Ascending aorta (tissue), 2 donors: Measurements from ENCODE around the gene MAP3K14. TPM values are rescaled to one million over a fixed set of nuclear protein-coding genes. Genes with fewer than 3 reads are reported as not detected.

ENCODE experiments used
- DNase-seq, 2 donors: peaks; one replicate each; pipeline ENCODE4 v3.0.0-alpha.2; 2019; ENCODE audit warnings: low spot score in 2 of 2
- H3K27ac ChIP-seq, 2 donors: fragments of 200-600 bp; sonication (generic); one replicate each; pipeline ENCODE4 v1.5.1; 2016 to 2017; ENCODE audit warnings: mild to moderate bottlenecking in 1 of 2
- H3K27me3 ChIP-seq: fragments of 200-600 bp; sonication (generic); one replicate; pipeline ENCODE4 v1.5.1; 2017
- H3K36me3 ChIP-seq, 2 donors: fragments of 200-600 bp; sonication (generic); one replicate each; pipeline ENCODE4 v1.5.1; 2016
- H3K4me1 ChIP-seq, 2 donors: fragments of 200-600 bp; sonication (generic); one replicate each; pipeline ENCODE4 v1.5.1; 2016 to 2017; ENCODE audit warnings: mild to moderate bottlenecking in 1 of 2
- H3K4me3 ChIP-seq, 2 donors: fragments of 200-600 bp; sonication (generic); one replicate each; pipeline ENCODE4 v1.5.1; 2016 to 2017; ENCODE audit warnings: mild to moderate bottlenecking in 1 of 2
- H3K9me3 ChIP-seq, 2 donors: fragments of 200-600 bp; sonication (generic); one replicate each; pipeline ENCODE4 v1.5.1; 2016
- CTCF ChIP-seq, 3 experiments: fragments of 200-600 bp in 2 of 3; fragments of 450-650 bp in 1 of 3; sonication (generic) in 2 of 3; IDR thresholded peaks; one replicate each; pipeline ENCODE4 v1.5.1; 2016 to 2019; ENCODE audit warnings: antibody characterized with exemption in 3 of 3, mild to moderate bottlenecking in 1 of 3, moderate library complexity in 1 of 3
- intact Hi-C: fragments of 100-400 bp; cut with DNase I; formaldehyde crosslinking; loops from one replicate; pipeline ENCODE4 v1.15.1; 2023
- total RNA-seq: library from RNA; depleted of rRNA; stranded (reverse); fragments of >200 nt; gene quantifications from one replicate; pipeline ENCODE4 v1.1.0, GENCODE V29; 2016

MAP3K14 gene
- total RNA-seq, 1 donor from 2014 or later, result 7.7 TPM

- H3K4me3 ChIP-seq, result peak overlapping the region; percentile 79 to 80
- no peaks in the 10 kb centered on the region for H3K36me3 ChIP-seq
- no peak for TF ChIP-seq CTCF (IDR thresholded peaks at IDR 0.05)
- H3K4me1 ChIP-seq, result peaks cover 9 to 64% of the 10 kb centered on the region in 2 donors
- H3K9me3 ChIP-seq, result no peaks in the 10 kb centered on the region
- DNase-seq, result peak; percentile 99 to 100
- H3K27me3 ChIP-seq, result no peaks in the 10 kb centered on the region
- intact Hi-C loops, result loop anchor here (1.0 to 5.0 kb wide), 7 partner anchors 23 to 266 kb away; partner anchors contain the start of genes DCAKD and HEXIM1
- peak overlapping the region; percentile 71 to 96 for H3K27ac ChIP-seq
Observed at GRCh38 chr17:45317111-45317928, 500 bp upstream of the MAP3K14 start.

- H3K9me3 ChIP-seq, result no peaks in the 10 kb centered on the region
- intact Hi-C loops, result loop anchor here (1.0 to 5.0 kb wide), 4 partner anchors 9 to 169 kb away; partner anchors contain the start of gene HEXIM1
- TF ChIP-seq CTCF (IDR thresholded peaks at IDR 0.05), result no peak
- H3K36me3 ChIP-seq, result no peaks in the 10 kb centered on the region
- no peak for DNase-seq
- H3K4me1 ChIP-seq, result peaks cover 10 to 65% of the 10 kb centered on the region in 2 donors
- no peaks in the 10 kb centered on the region for H3K27me3 ChIP-seq
- peak overlapping the region; percentile 85 to 96 for H3K27ac ChIP-seq
- peak overlapping the region; percentile 79 to 80 for H3K4me3 ChIP-seq
Observed at GRCh38 chr17:45315648-45316433, 979 bp downstream of the MAP3K14 start.

GRCh38 chr17:45314741-45315647, 1.8 kb downstream of the MAP3K14 start:
- no peaks in the 10 kb centered on the region for H3K9me3 ChIP-seq
- TF ChIP-seq CTCF (IDR thresholded peaks at IDR 0.05), result no peak
- H3K4me1 ChIP-seq, result peaks cover 7 to 65% of the 10 kb centered on the region in 2 donors
- peak overlapping the region in 1 of 2 donors; percentile 19 for H3K27ac ChIP-seq
- DNase-seq, result no peak
- peak overlapping the region in 1 of 2 donors; percentile 80 for H3K4me3 ChIP-seq
- H3K36me3 ChIP-seq, result no peaks in the 10 kb centered on the region
- no peaks in the 10 kb centered on the region for H3K27me3 ChIP-seq
- intact Hi-C loops, result loop anchor here (5.0 kb wide), 2 partner anchors 143 to 168 kb away; partner anchors contain the start of gene HEXIM1

GRCh38 chr17:45313996-45314740, 2.7 kb downstream of the MAP3K14 start:
- no peaks in the 10 kb centered on the region for H3K27me3 ChIP-seq
- H3K27ac ChIP-seq, result peak overlapping the region in 1 of 2 donors; percentile 69
- peak overlapping the region in 1 of 2 donors; percentile 80 for H3K4me3 ChIP-seq
- TF ChIP-seq CTCF (IDR thresholded peaks at IDR 0.05), result no peak
- H3K4me1 ChIP-seq, result peaks cover 7 to 61% of the 10 kb centered on the region in 2 donors
- no peaks in the 10 kb centered on the region for H3K9me3 ChIP-seq
- DNase-seq, result no peak
- H3K36me3 ChIP-seq, result no peaks in the 10 kb centered on the region
- intact Hi-C loops, result no loop called here
